Fibroblast of the aortic adventitia (primary cell): ENCODE results near the gene SLC33A1. TPM values are rescaled to one million over a fixed set of nuclear protein-coding genes. Genes with fewer than 3 reads are reported as not detected.

Experiments used
- DNase-seq: peaks from one replicate; pipeline ENCODE4 v3.0.0-alpha.2; 2010; ENCODE audit warnings: low read depth
- H3K4me3 ChIP-seq: 2 replicates; pipeline ENCODE4 v1.5.1; 2011; ENCODE audit warnings: low read depth, mild to moderate bottlenecking, control low read depth, low read length, moderate library complexity
- CTCF ChIP-seq: IDR thresholded peaks from 2 replicates; pipeline ENCODE4 v1.5.1; 2011; ENCODE audit warnings: mild to moderate bottlenecking, low read length, control low read depth, inconsistent platforms; ENCODE audit not compliant: insufficient read depth
- total RNA-seq: library from RNA; depleted of rRNA; stranded (reverse); fragments of >200 nt; gene quantifications from 2 replicates; pipeline ENCODE4 v1.2.3, GENCODE V29; 2012; ENCODE audit warnings: low replicate concordance

Gene SLC33A1
- total RNA-seq, 1 donor: 49.8 TPM

GRCh38 chr3:155785662-155786295, 68.4 kb downstream of the SLC33A1 start:
- TF ChIP-seq CTCF: no peak
- no peak overlapping the region for H3K4me3 ChIP-seq
- DNase-seq: no peak

GRCh38 chr3:155782390-155782953, 71.8 kb downstream of the SLC33A1 start:
- DNase-seq: no peak
- TF ChIP-seq CTCF: no peak
- no peak overlapping the region for H3K4me3 ChIP-seq

GRCh38 chr3:155780291-155780690, 73.9 kb downstream of the SLC33A1 start:
- no peak overlapping the region for H3K4me3 ChIP-seq
- no peak for TF ChIP-seq CTCF
- DNase-seq: no peak

GRCh38 chr3:155778462-155778861, 75.8 kb downstream of the SLC33A1 start:
- no peak overlapping the region for H3K4me3 ChIP-seq

GRCh38 chr3:155772801-155773200, 81.4 kb downstream of the SLC33A1 start:
- TF ChIP-seq CTCF: no peak
- no peak for DNase-seq
- H3K4me3 ChIP-seq: no peak overlapping the region

More at GRCh38 chr3:155778462-155778861, 75.8 kb downstream of the SLC33A1 start:
- no peak for DNase-seq
- TF ChIP-seq CTCF: no peak

GRCh38 chr3:155771126-155771525, 83.1 kb downstream of the SLC33A1 start:
- H3K4me3 ChIP-seq: no peak overlapping the region
- no peak for TF ChIP-seq CTCF
- DNase-seq: no peak

Other genes starting within 250 kb of the SLC33A1 start
- gene PLCH1, start 109.4 kb downstream of the SLC33A1 start, total RNA-seq: 0.09 TPM in 1 of 2 replicates, not detected in the other
- 2.8 and 5.7 TPM in 2 replicates for gene C3orf33, start 48.1 kb downstream of the SLC33A1 start, total RNA-seq
- gene GMPS, start 16.2 kb upstream of the SLC33A1 start, total RNA-seq: 87.5 and 88.1 TPM in 2 replicates